PC-3 (cell line): ENCODE measurements around the gene EPHB1. TPM values are rescaled to one million over a fixed set of nuclear protein-coding genes. Genes with fewer than 3 reads are reported as not detected.

Source experiments
- ATAC-seq: fragments of 200-7000 bp; cut with Tn5 transposase; 2 replicates; pipeline ENCODE4 v1.9.1; 2020; ENCODE audit warnings: mild to moderate bottlenecking, moderate library complexity
- BruUV-seq: library from RNA; stranded (reverse); fragments of 400-500 nt; replicated peaks from 2 replicates; lab custom pipeline; 2021; lab: Mats Ljungman, UMichigan
- CTCF ChIA-PET: fragments of 300-600 bp; sonication (Branson Sonifier 250); formaldehyde crosslinking; loops from one replicate; lab custom pipeline; 2022; ENCODE audit warnings: antibody characterized with exemption; lab: Charles Lee
- POLR2A ChIA-PET: fragments of 300-600 bp; sonication (Branson Sonifier 250); formaldehyde crosslinking; loops from one replicate; lab custom pipeline; 2022; ENCODE audit warnings: antibody characterized with exemption; ENCODE audit not compliant: unreplicated experiment; lab: Charles Lee
- DNase-seq: peaks from one replicate; pipeline ENCODE4 v3.0.0-alpha.2; 2015
- H2AFZ ChIP-seq: fragments of 300-600 bp; sonication (generic); 2 replicates; pipeline ENCODE4 v1.6.0; 2016; ENCODE audit warnings: antibody characterized with exemption, low read length
- H3F3A ChIP-seq: fragments of 300-600 bp; sonication (generic); one replicate; pipeline ENCODE4 v1.6.0; 2017; ENCODE audit warnings: antibody characterized with exemption, low read length, control low read depth, mild to moderate bottlenecking; ENCODE audit not compliant: unreplicated experiment
- H3K27ac ChIP-seq: fragments of 300-600 bp; sonication (generic); 2 replicates; pipeline ENCODE4 v1.5.1; 2016; ENCODE audit warnings: mild to moderate bottlenecking, low read length
- H3K27me3 ChIP-seq: fragments of 300-600 bp; sonication (generic); 2 replicates; pipeline ENCODE4 v1.6.1; 2016; ENCODE audit warnings: low read length, mixed read lengths
- H3K36me3 ChIP-seq: fragments of 300-600 bp; sonication (generic); 2 replicates; pipeline ENCODE4 v1.6.1; 2016; ENCODE audit warnings: low read depth, mixed run types, low read length, mixed read lengths
- H3K4me1 ChIP-seq: fragments of 300-600 bp; sonication (generic); 2 replicates; pipeline ENCODE4 v1.5.1; 2016; ENCODE audit warnings: low read length; ENCODE audit not compliant: insufficient read depth
- H3K4me2 ChIP-seq: fragments of 300-600 bp; sonication (generic); 2 replicates; pipeline ENCODE4 v1.6.0; 2016; ENCODE audit warnings: low read length
- H3K4me3 ChIP-seq: fragments of 300-600 bp; sonication (generic); 2 replicates; pipeline ENCODE4 v1.5.1; 2016; ENCODE audit warnings: mild to moderate bottlenecking, low read length, mixed read lengths
- H3K79me2 ChIP-seq: fragments of 300-600 bp; sonication (generic); 2 replicates; pipeline ENCODE4 v1.6.1; 2017; ENCODE audit warnings: low read length, mixed read lengths
- H3K9ac ChIP-seq: fragments of 300-600 bp; sonication (generic); 2 replicates; pipeline ENCODE4 v1.6.0; 2016; ENCODE audit warnings: mild to moderate bottlenecking, low read length
- H3K9me2 ChIP-seq: fragments of 300-600 bp; sonication (generic); replicated peaks from 2 replicates; pipeline ENCODE4 v1.6.1; 2016; ENCODE audit warnings: mixed run types, low read length, mixed read lengths
- H3K9me3 ChIP-seq: fragments of 300-600 bp; sonication (generic); 2 replicates; pipeline ENCODE4 v1.6.1; 2016; ENCODE audit warnings: low read length, mixed read lengths
- H4K20me1 ChIP-seq: fragments of 300-600 bp; sonication (generic); 2 replicates; pipeline ENCODE4 v1.6.1; 2016; ENCODE audit warnings: low read length, mixed read lengths
- CTCF ChIP-seq: fragments of 300-600 bp; sonication (generic); conservative IDR thresholded peaks from 2 replicates; pipeline ENCODE4 v1.5.1; 2017; ENCODE audit warnings: antibody characterized with exemption, low read depth, mild to moderate bottlenecking, low read length
- EZH2 ChIP-seq: fragments of 300-600 bp; sonication (generic); IDR thresholded peaks from one replicate; pipeline ENCODE4 v1.6.1; 2017; ENCODE audit warnings: antibody characterized with exemption, mild to moderate bottlenecking, low read length; ENCODE audit not compliant: unreplicated experiment
- EZH2phosphoT487 ChIP-seq: fragments of 300-600 bp; sonication (generic); IDR thresholded peaks from 2 replicates; pipeline ENCODE4 v1.6.1; 2018; ENCODE audit warnings: mild to moderate bottlenecking, antibody characterized with exemption, low read length, borderline replicate concordance
- intact Hi-C: fragments of 100-400 bp; cut with micrococcal nuclease; formaldehyde crosslinking; loops from 2 replicates; pipeline ENCODE4 v1.9.0; 2023
- total RNA-seq: library from RNA; depleted of rRNA; stranded (reverse); fragments of >200 nt; gene quantifications from 2 replicates; pipeline ENCODE4 v1.2.3, GENCODE V29; 2014

Gene EPHB1
- total RNA-seq, 1 experiment from 2014 or later: 0.69 TPM

GRCh38 chr3:135226057-135226456, 431.0 kb downstream of the EPHB1 start:
- Histone ChIP-seq H3K9me3 (no peaks in the 10 kb centered on the region), H4K20me1 (no peaks in the 10 kb centered on the region), H3K4me3 (no peak overlapping the region), H3K4me2 (no peak overlapping the region), H3K9ac (no peak overlapping the region), H2AFZ (no peak overlapping the region), H3K36me3 (no peaks in the 10 kb centered on the region), H3K27ac (no peak overlapping the region), H3K4me1 (no peaks in the 10 kb centered on the region), H3K79me2 (no peaks in the 10 kb centered on the region), H3F3A (no peaks in the 10 kb centered on the region), H3K9me2 (no peaks in the 10 kb centered on the region), H3K27me3 (no peaks in the 10 kb centered on the region)
- ATAC-seq (no peak), DNase-seq (no peak)
- TF ChIP-seq EZH2phosphoT487 (no peak), CTCF (no peak), EZH2 (no peak)
- intact Hi-C loops: no loop called here
- ChIA-PET CTCF (no interaction called here), POLR2A (no interaction called here)
- BruUV-seq: no TSS peak

DNA sequence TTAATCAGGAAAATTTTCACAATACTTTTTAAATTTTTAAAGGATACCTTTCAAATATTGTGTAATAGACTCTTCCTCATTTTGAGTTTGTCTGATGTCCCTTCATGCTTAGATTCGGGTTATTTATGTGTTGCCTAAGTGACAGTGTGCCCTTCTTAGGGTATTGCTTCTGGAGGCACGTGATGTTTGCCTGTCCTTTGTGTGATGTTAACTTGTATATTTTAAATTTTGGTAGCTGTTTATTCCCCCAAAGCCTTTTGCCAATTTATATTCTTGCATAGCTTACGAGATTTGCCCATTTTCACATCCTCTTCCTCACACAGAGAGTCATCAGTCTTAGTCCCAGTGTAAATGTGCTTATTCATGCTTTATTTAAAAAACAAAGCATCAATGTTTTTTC, 433.1 kb downstream of the EPHB1 start:
- Histone ChIP-seq H3K4me3 (no peak overlapping the region), H2AFZ (no peak overlapping the region), H3K4me1 (no peaks in the 10 kb centered on the region), H3K9me3 (no peaks in the 10 kb centered on the region), H3K9ac (no peak overlapping the region), H4K20me1 (no peaks in the 10 kb centered on the region), H3K27me3 (no peaks in the 10 kb centered on the region), H3K36me3 (no peaks in the 10 kb centered on the region), H3K4me2 (no peak overlapping the region), H3F3A (no peaks in the 10 kb centered on the region), H3K9me2 (no peaks in the 10 kb centered on the region), H3K27ac (no peak overlapping the region), H3K79me2 (no peaks in the 10 kb centered on the region)
- ATAC-seq: no peak
- TF ChIP-seq EZH2phosphoT487 (no peak), EZH2 (no peak), CTCF (no peak)
- no TSS peak for BruUV-seq
- intact Hi-C loops: no loop called here
- ChIA-PET POLR2A (no interaction called here), CTCF (no interaction called here)
- no peak for DNase-seq

GRCh38 chr3:135229018-135229495, 434.0 kb downstream of the EPHB1 start:
- CTCF ChIA-PET: no interaction called here
- intact Hi-C loops: no loop called here
- POLR2A ChIA-PET: no interaction called here

More at GRCh38 chr3:135229018-135229495, 434.0 kb downstream of the EPHB1 start:
- Histone ChIP-seq H3F3A (no peaks in the 10 kb centered on the region), H2AFZ (no peak overlapping the region), H3K4me3 (no peak overlapping the region), H3K9me3 (no peaks in the 10 kb centered on the region), H3K4me1 (no peaks in the 10 kb centered on the region), H3K27me3 (no peaks in the 10 kb centered on the region), H3K79me2 (no peaks in the 10 kb centered on the region), H3K4me2 (no peak overlapping the region), H3K27ac (no peak overlapping the region), H3K36me3 (no peaks in the 10 kb centered on the region), H3K9me2 (no peaks in the 10 kb centered on the region), H3K9ac (no peak overlapping the region), H4K20me1 (no peaks in the 10 kb centered on the region)
- no peak for DNase-seq
- no TSS peak for BruUV-seq
- no peak for ATAC-seq
- TF ChIP-seq EZH2 (no peak), CTCF (no peak), EZH2phosphoT487 (no peak)
